H1 (cell line): ENCODE measurements around the gene HOXB13. TPM values are rescaled to one million over a fixed set of nuclear protein-coding genes. Genes with fewer than 3 reads are reported as not detected.

Experiments used
- CBX5 ChIP-seq: fragments of 300-800, 300-1000 bp; sonication (generic); IDR thresholded peaks from 2 replicates; pipeline ENCODE4 v1.7.1; 2016; ENCODE audit warnings: antibody characterized with exemption, low read length, low read depth
- GTF2F1 ChIP-seq: IDR thresholded peaks from 2 replicates; pipeline ENCODE4 v1.6.1; 2012; ENCODE audit warnings: low read depth, low read length, improper control_type of control experiment, borderline replicate concordance
- NRF1 ChIP-seq: IDR thresholded peaks from 2 replicates; pipeline ENCODE4 v1.6.1; 2011; ENCODE audit warnings: mild to moderate bottlenecking, low read depth, low read length, improper control_type of control experiment
- PHF8 ChIP-seq: fragments of 200-600 bp; sonication (generic); conservative IDR thresholded peaks from 2 replicates; pipeline ENCODE4 v1.7.1; 2012; ENCODE audit warnings: low read depth, mild to moderate bottlenecking, inconsistent platforms, low read length, moderate library complexity
- SIRT6 ChIP-seq: IDR thresholded peaks from one replicate; pipeline ENCODE4 v1.7.1; 2012; ENCODE audit warnings: low read length, inconsistent platforms
- polyA plus RNA-seq, 7 experiments: library from polyadenylated mRNA; depleted of rRNA in 3 of 7; stranded (reverse) in 5 of 7; unstranded in 2 of 7; fragments of >200 nt in 5 of 7; fragments of 200-250 nt in 2 of 7; gene quantifications; 1 replicate in 5 of 7; 2 replicates in 1 of 7; 4 replicates in 1 of 7; pipeline versions ENCODE4 v1.2.1 to v1.2.3, GENCODE V29; 2011 to 2013; ENCODE audit warnings: missing spikeins in 2 of 7, mixed read lengths in 2 of 7
- total RNA-seq: library from RNA; stranded (reverse); fragmentation: NEBNext Ultra II Directional; extraction: Animal tissue kit (Norgen Biotek cat#: 25700); gene quantifications from 2 replicates; pipeline ENCODE4 v1.2.1, GENCODE V29; 2021
- TF ChIP-seq, protein P1 (sequence below): fragments of 300-600 bp; sonication (generic); IDR thresholded peaks from 2 replicates; pipeline ENCODE4 v1.7.1; 2012; ENCODE audit warnings: low read length, moderate library complexity, mild to moderate bottlenecking, inconsistent platforms; ENCODE audit not compliant: insufficient replicate concordance

Gene HOXB13
- total and polyA plus RNA-seq, 2 of the 8 experiments (the other 6 are each of a cell fraction or from before 2014, with no cell fraction given), result not detected

DNA sequence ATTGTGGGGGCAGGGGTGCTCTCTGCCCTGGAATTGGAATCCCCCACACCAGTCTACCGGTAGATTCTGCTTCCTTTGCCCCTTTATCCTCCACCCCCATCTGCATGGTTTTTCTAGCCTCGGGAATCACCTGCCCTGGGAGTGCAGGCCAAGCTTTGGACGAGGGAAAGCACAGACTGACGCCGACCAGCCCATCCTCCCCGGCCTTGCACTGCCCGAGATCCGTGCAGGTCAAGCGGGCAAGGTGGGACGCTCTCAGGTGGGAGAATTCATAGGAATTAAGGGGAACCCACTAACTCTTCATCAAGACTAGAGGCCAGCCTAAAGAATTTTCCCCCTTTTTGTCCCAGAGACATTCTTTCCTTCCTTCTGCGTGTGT is 9.9 kb upstream of the HOXB13 start (continued):
- TF ChIP-seq, protein P1, sequence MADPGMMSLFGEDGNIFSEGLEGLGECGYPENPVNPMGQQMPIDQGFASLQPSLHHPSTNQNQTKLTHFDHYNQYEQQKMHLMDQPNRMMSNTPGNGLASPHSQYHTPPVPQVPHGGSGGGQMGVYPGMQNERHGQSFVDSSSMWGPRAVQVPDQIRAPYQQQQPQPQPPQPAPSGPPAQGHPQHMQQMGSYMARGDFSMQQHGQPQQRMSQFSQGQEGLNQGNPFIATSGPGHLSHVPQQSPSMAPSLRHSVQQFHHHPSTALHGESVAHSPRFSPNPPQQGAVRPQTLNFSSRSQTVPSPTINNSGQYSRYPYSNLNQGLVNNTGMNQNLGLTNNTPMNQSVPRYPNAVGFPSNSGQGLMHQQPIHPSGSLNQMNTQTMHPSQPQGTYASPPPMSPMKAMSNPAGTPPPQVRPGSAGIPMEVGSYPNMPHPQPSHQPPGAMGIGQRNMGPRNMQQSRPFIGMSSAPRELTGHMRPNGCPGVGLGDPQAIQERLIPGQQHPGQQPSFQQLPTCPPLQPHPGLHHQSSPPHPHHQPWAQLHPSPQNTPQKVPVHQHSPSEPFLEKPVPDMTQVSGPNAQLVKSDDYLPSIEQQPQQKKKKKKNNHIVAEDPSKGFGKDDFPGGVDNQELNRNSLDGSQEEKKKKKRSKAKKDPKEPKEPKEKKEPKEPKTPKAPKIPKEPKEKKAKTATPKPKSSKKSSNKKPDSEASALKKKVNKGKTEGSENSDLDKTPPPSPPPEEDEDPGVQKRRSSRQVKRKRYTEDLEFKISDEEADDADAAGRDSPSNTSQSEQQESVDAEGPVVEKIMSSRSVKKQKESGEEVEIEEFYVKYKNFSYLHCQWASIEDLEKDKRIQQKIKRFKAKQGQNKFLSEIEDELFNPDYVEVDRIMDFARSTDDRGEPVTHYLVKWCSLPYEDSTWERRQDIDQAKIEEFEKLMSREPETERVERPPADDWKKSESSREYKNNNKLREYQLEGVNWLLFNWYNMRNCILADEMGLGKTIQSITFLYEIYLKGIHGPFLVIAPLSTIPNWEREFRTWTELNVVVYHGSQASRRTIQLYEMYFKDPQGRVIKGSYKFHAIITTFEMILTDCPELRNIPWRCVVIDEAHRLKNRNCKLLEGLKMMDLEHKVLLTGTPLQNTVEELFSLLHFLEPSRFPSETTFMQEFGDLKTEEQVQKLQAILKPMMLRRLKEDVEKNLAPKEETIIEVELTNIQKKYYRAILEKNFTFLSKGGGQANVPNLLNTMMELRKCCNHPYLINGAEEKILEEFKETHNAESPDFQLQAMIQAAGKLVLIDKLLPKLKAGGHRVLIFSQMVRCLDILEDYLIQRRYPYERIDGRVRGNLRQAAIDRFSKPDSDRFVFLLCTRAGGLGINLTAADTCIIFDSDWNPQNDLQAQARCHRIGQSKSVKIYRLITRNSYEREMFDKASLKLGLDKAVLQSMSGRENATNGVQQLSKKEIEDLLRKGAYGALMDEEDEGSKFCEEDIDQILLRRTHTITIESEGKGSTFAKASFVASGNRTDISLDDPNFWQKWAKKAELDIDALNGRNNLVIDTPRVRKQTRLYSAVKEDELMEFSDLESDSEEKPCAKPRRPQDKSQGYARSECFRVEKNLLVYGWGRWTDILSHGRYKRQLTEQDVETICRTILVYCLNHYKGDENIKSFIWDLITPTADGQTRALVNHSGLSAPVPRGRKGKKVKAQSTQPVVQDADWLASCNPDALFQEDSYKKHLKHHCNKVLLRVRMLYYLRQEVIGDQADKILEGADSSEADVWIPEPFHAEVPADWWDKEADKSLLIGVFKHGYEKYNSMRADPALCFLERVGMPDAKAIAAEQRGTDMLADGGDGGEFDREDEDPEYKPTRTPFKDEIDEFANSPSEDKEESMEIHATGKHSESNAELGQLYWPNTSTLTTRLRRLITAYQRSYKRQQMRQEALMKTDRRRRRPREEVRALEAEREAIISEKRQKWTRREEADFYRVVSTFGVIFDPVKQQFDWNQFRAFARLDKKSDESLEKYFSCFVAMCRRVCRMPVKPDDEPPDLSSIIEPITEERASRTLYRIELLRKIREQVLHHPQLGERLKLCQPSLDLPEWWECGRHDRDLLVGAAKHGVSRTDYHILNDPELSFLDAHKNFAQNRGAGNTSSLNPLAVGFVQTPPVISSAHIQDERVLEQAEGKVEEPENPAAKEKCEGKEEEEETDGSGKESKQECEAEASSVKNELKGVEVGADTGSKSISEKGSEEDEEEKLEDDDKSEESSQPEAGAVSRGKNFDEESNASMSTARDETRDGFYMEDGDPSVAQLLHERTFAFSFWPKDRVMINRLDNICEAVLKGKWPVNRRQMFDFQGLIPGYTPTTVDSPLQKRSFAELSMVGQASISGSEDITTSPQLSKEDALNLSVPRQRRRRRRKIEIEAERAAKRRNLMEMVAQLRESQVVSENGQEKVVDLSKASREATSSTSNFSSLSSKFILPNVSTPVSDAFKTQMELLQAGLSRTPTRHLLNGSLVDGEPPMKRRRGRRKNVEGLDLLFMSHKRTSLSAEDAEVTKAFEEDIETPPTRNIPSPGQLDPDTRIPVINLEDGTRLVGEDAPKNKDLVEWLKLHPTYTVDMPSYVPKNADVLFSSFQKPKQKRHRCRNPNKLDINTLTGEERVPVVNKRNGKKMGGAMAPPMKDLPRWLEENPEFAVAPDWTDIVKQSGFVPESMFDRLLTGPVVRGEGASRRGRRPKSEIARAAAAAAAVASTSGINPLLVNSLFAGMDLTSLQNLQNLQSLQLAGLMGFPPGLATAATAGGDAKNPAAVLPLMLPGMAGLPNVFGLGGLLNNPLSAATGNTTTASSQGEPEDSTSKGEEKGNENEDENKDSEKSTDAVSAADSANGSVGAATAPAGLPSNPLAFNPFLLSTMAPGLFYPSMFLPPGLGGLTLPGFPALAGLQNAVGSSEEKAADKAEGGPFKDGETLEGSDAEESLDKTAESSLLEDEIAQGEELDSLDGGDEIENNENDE, result no peak
- no peak for TF ChIP-seq CBX5
- no peak for TF ChIP-seq NRF1
- TF ChIP-seq SIRT6, result no peak
- no peak for TF ChIP-seq PHF8
- TF ChIP-seq GTF2F1, result no peak
- TF ChIP-seq, all 59 proteins: peak for 0
